Cardiac muscle cell (in vitro differentiated cells and primary cell): ENCODE results near the gene WDPCP. TPM values are rescaled to one million over a fixed set of nuclear protein-coding genes. Genes with fewer than 3 reads are reported as not detected.

Experiments used
- DNase-seq, 2 donors: peaks; one replicate each; pipeline versions ENCODE4 v3.0.0 to v3.0.0-alpha.2; 2010 to 2017; ENCODE audit warnings: low read depth in 1 of 2, low spot score in 1 of 2
- H3K27ac ChIP-seq: fragments of 200-600 bp; sonication (generic); 2 replicates; pipeline ENCODE4 v1.5.1; 2016
- H3K27me3 ChIP-seq: fragments of 200-600 bp; sonication (generic); 2 replicates; pipeline ENCODE4 v1.6.0; 2016; ENCODE audit warnings: control low read depth
- H3K36me3 ChIP-seq: fragments of 200-600 bp; sonication (generic); 2 replicates; pipeline ENCODE4 v1.5.1; 2016; ENCODE audit warnings: control low read depth
- H3K4me1 ChIP-seq: fragments of 200-600 bp; sonication (generic); 2 replicates; pipeline ENCODE4 v1.8.1; 2017; ENCODE audit warnings: low read depth, mild to moderate bottlenecking, mixed run types
- H3K4me3 ChIP-seq: fragments of 200-600 bp; sonication (generic); 2 replicates; pipeline ENCODE4 v1.5.1; 2016; ENCODE audit warnings: mild to moderate bottlenecking
- H3K9me3 ChIP-seq: fragments of 200-600 bp; sonication (generic); 2 replicates; pipeline ENCODE4 v1.5.1; 2017; ENCODE audit warnings: low read depth, mild to moderate bottlenecking, control low read depth
- CTCF ChIP-seq: IDR thresholded peaks from 2 replicates; pipeline ENCODE4 v1.5.1; 2012; ENCODE audit warnings: low read depth, mild to moderate bottlenecking, low read length
- polyA plus RNA-seq: library from polyadenylated mRNA; unstranded; fragments of >200 nt; fragmentation: Nextera tagmentation; extraction: Ambion mirVana; gene quantifications from 2 replicates; pipeline ENCODE4 v1.2.1, GENCODE V29; 2016
- total RNA-seq: library from RNA; depleted of rRNA; stranded (reverse); fragments of >200 nt; gene quantifications from 2 replicates; pipeline ENCODE4 v1.2.3, GENCODE V29; 2016

WDPCP gene
- total and polyA plus RNA-seq, 2 experiments from 2014 or later = 6.7 to 9.2 TPM

- H3K27ac ChIP-seq = no peak overlapping the region
- DNase-seq = no peak
- no peaks in the 10 kb centered on the region for H3K4me1 ChIP-seq
- TF ChIP-seq CTCF = no peak
- no peak overlapping the region for H3K4me3 ChIP-seq
- no peaks in the 10 kb centered on the region for H3K27me3 ChIP-seq
- no peaks in the 10 kb centered on the region for H3K9me3 ChIP-seq
- H3K36me3 ChIP-seq = no peaks in the 10 kb centered on the region
Measured at GRCh38 chr2:63270717-63271116, 317.6 kb downstream of the WDPCP start.

- no peak for DNase-seq
- H3K36me3 ChIP-seq = no peaks in the 10 kb centered on the region
- no peak overlapping the region for H3K27ac ChIP-seq
- no peaks in the 10 kb centered on the region for H3K4me1 ChIP-seq
- no peaks in the 10 kb centered on the region for H3K27me3 ChIP-seq
- TF ChIP-seq CTCF = no peak
- H3K9me3 ChIP-seq = no peaks in the 10 kb centered on the region
- H3K4me3 ChIP-seq = no peak overlapping the region
Measured at GRCh38 chr2:63268946-63269345, 319.3 kb downstream of the WDPCP start.

- Histone ChIP-seq H3K4me3 (no peak overlapping the region), H3K9me3 (no peaks in the 10 kb centered on the region), H3K4me1 (no peaks in the 10 kb centered on the region), H3K27ac (no peak overlapping the region), H3K27me3 (no peaks in the 10 kb centered on the region), H3K36me3 (no peaks in the 10 kb centered on the region)
- no peak for DNase-seq
- TF ChIP-seq CTCF = no peak
Measured at GRCh38 chr2:63261137-63261621, 327.1 kb downstream of the WDPCP start.

GRCh38 chr2:63257473-63257872 is 330.8 kb downstream of the WDPCP start:
- no peak for TF ChIP-seq CTCF
- Histone ChIP-seq H3K4me3 (no peak overlapping the region), H3K4me1 (no peaks in the 10 kb centered on the region), H3K9me3 (no peaks in the 10 kb centered on the region), H3K36me3 (no peaks in the 10 kb centered on the region), H3K27me3 (no peaks in the 10 kb centered on the region), H3K27ac (no peak overlapping the region)
- DNase-seq = no peak

- no peaks in the 10 kb centered on the region for H3K4me1 ChIP-seq
- no peaks in the 10 kb centered on the region for H3K36me3 ChIP-seq
- no peaks in the 10 kb centered on the region for H3K9me3 ChIP-seq
- H3K27ac ChIP-seq = no peak overlapping the region
- H3K27me3 ChIP-seq = no peaks in the 10 kb centered on the region
- no peak for TF ChIP-seq CTCF
- no peak for DNase-seq
- no peak overlapping the region for H3K4me3 ChIP-seq
Measured at GRCh38 chr2:63249161-63249560, 339.1 kb downstream of the WDPCP start.

- Histone ChIP-seq H3K27me3 (no peaks in the 10 kb centered on the region), H3K27ac (no peak overlapping the region), H3K4me3 (no peak overlapping the region), H3K9me3 (no peaks in the 10 kb centered on the region), H3K4me1 (peaks cover 5% of the 10 kb centered on the region), H3K36me3 (no peaks in the 10 kb centered on the region)
- TF ChIP-seq CTCF = no peak
- peak; percentile 5 to 11 for DNase-seq
Measured at GRCh38 chr2:63242747-63243146, 345.5 kb downstream of the WDPCP start.
